Tibial nerve (tissue), 3 donors: ENCODE measurements around the gene TRIP10.

Source experiments
- POLR2A ChIP-seq, 2 donors: fragments of 450-650 bp; IDR thresholded peaks; one replicate each; pipeline ENCODE4 v1.6.1; 2017; ENCODE audit warnings: antibody characterized with exemption in 2 of 2, mild to moderate bottlenecking in 2 of 2, moderate library complexity in 2 of 2
- TF ChIP-seq, protein P1 (sequence below), 5 experiments: fragments of 200-600 bp in 3 of 5; fragments of 450-650 bp in 2 of 5; sonication (generic) in 3 of 5; IDR thresholded peaks; one replicate each; pipeline ENCODE4 v1.5.1; 2016 to 2019; ENCODE audit warnings: antibody characterized with exemption in 5 of 5, mild to moderate bottlenecking in 3 of 5, moderate library complexity in 2 of 5

DNA sequence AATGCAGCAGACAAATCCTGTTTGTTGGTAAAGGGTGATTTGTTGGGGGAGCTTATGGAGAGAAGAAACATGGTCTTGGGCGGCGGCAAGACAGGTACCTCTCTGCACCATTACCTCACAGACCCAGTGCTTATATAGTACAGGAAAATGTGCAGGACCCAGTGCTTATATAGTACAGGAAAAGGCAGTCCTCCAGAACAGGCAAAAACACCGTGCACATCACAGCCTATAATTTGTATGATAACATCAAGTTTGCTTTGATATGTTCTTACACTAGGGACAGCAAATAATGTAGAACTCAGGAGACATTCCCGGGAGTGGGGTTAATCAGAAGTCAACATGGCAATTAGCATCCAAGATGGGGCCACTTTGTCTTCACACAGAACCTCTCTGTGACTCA lies 53.9 kb downstream of the TRIP10 start:
- TF ChIP-seq, protein P1, sequence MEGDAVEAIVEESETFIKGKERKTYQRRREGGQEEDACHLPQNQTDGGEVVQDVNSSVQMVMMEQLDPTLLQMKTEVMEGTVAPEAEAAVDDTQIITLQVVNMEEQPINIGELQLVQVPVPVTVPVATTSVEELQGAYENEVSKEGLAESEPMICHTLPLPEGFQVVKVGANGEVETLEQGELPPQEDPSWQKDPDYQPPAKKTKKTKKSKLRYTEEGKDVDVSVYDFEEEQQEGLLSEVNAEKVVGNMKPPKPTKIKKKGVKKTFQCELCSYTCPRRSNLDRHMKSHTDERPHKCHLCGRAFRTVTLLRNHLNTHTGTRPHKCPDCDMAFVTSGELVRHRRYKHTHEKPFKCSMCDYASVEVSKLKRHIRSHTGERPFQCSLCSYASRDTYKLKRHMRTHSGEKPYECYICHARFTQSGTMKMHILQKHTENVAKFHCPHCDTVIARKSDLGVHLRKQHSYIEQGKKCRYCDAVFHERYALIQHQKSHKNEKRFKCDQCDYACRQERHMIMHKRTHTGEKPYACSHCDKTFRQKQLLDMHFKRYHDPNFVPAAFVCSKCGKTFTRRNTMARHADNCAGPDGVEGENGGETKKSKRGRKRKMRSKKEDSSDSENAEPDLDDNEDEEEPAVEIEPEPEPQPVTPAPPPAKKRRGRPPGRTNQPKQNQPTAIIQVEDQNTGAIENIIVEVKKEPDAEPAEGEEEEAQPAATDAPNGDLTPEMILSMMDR (IDR thresholded peaks at IDR 0.05): no peak
- no peak for TF ChIP-seq POLR2A (IDR thresholded peaks at IDR 0.05)
